Inferior parietal cortex (tissue), 1 donor: Measurements from ENCODE around the gene TP53.

Experiments used
- DNase-seq: peaks from one replicate; pipeline ENCODE4 v3.0.0-alpha.2; 2016; ENCODE audit errors: extremely low spot score

Gene TP53

DNA sequence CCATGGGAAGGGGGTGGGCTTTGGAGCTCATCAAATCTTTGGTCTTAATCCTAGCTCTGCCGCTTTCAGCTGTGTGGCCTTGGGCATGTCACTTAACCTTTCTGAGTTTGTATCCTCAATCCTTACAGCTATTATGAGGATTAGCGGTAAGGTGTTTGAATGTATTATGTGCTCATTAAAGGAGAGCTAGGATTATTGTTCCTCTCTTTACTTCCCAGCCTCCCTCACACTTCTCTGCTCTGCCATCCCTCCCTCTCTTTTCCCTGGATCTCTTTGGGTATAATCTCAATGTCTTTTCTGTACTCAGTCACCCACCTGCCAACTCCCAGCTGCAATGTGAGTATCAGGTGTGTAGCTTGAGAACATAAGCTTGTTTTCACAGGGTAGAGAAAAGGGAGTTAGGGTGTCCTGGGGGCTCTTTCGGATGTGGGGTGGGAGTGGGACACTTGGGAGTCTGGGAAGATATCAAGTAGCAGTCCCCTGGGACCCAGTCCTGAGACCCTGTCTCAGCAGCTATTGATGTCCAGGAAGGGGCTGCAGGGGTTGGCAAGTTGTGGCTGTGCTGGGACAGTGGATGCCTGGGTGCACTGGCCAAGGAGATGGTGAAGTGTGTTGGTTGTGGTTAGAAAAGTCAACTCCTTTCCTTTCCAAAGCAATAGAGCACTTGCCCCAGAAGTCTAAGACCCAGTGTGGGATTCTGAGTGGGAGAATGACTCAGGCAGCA is 19.5 kb upstream of the TP53 start:
- DNase-seq, result no peak

DNA sequence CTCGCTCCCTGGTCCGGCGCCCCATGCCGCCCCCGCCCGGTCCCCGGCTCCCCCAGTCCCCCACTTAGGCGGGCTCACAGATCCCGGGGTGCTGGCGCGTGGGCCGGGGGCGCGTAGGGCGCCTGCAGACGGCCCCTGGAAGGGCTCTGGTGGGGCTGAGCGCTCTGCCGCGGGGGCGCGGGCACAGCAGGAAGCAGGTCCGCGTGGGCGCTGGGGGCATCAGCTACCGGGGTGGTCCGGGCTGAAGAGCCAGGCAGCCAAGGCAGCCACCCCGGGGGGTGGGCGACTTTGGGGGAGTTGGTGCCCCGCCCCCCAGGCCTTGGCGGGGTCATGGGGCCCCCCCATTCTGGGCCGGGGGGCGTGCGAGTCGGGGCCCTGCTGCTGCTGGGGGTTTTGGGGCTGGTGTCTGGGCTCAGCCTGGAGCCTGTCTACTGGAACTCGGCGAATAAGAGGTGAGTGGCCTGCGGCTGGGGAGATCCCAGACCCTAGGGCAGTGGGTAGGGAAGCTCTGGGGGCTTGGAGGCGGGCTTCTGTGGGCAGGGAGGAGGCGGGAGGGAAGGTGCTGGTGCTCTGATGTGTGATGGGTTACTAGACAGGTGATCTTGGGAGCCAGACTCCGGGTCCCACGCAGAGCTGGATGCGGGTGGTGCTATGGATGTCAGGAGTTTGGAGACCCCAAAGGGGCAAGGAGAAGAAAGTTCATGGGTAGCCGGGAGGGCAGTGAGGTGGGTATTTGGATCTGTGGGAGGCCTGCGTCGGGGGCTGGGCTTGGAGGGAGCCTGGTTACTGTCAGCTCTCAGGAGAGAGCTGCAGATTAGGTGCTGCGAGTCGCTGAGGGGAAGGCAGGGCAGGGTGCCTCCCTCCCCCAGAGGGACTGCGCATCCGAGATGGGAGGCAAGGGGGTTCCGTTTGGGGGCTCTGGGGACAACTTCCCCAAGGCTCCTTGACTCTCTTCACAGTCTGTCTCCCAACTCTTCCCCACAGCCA is 18.3 kb upstream of the TP53 start:
- no peak for DNase-seq

GRCh38 chr17:7704601-7705268 is 17.4 kb upstream of the TP53 start, which contains the start of gene EFNB3:
EFNB3 (plus strand) TSS chr17:7705202; CDS start chr17:7705599, 397 bp downstream.
- no peak for DNase-seq

GRCh38 chr17:7703584-7704479 is 16.5 kb upstream of the TP53 start:
- peak; percentile 23 for DNase-seq

- DNase-seq, result no peak
Measured at GRCh38 chr17:7702776-7703175, 15.5 kb upstream of the TP53 start.

DNA sequence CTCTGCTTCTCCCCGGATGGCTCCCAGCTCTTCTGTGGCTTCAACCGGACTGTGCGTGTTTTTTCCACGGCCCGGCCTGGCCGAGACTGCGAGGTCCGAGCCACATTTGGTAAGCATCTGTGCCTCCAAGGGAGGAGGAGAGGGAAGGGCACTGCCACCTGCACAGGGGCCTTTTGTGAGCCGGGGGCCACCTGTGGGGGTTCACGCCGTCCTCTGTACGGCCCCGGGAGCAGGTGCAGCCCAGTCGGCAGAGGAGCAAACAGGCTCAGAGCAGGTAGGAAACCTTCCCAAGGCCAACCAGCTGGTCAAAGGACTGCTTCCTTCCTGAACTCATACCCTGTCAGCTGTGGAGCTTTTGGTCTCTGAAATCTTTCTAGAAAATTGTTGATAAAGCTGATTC is 14.4 kb upstream of the TP53 start:
- DNase-seq, result no peak

DNA sequence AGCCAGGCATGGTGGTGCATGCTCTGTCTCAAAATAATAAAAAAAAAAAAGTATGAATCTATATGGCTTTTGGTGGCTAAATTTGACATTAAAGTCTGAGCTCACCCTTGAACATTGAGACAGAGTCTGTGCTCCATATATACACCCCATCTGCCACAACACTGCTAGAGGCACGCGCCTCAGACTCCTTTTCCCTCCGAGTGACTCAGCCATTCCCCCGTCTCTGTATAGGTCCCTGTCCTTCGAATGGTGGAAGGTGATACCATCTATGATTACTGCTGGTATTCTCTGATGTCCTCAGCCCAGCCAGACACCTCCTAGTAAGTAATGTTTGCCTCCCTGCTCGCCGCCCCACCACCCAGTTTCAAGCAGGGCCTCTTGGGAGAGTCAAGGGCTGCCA is 13.2 kb upstream of the TP53 start:
- no peak for DNase-seq

- DNase-seq, result no peak
Measured at GRCh38 chr17:7697828-7698588, 10.7 kb upstream of the TP53 start.

DNA sequence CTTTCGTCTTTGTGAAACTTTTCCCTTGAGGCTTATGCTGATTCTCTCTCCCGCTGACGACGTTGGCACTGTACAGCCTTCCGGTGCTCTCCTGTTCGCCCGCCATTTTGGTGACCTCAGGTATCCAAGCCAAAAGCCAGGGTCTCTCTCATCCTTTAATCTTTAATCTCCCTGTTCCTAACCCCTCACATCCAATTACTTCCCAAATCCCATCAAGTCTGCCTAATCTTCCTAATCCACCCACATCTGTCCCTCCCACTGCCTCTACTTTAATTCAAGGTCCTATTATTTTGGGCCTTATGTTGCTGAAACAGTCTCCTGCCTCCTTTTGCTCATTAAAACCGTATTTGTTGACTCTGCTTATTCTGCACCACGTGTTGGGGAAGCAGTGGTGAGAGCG is 8.3 kb upstream of the TP53 start:
- no peak for DNase-seq

GRCh38 chr17:7688808-7689316 is 1.6 kb upstream of the TP53 start:
- no peak for DNase-seq

DNA sequence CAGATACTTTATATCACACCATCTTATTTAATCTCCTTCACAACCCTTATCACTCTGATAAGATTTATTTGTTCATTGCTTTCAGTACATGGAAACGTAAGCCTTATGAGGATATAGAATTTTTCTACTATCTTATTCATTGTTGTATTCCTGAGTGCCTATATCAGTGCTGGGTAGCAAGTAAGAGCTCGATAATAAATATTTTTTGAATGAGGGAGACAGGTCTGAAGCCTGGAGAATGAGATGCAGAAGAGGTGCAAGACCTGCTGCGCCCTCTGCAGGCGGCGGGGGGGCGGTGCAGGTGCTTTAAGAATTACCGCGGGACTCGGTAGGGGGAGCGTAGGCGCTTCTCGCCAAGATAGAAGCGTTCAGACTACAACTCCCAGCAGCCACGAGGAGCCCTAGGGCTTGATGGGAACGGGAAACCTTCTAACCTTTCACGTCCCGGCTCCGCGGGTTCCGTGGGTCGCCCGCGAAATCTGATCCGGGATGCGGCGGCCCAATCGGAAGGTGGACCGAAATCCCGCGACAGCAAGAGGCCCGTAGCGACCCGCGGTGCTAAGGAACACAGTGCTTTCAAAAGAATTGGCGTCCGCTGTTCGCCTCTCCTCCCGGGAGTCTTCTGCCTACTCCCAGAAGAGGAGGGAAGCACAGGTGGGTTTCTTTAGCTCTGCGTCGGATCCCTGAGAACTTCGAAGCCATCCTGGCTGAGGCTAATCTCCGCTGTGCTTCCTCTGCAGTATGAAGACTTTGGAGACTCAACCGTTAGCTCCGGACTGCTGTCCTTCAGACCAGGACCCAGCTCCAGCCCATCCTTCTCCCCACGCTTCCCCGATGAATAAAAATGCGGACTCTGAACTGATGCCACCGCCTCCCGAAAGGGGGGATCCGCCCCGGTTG is 868 bp upstream of the TP53 start, which contains the start of gene WRAP53:
Gene WRAP53, plus strand, starts transcription at position 570 of the 900 bp plus-strand sequence. Its CDS starts 172 bp downstream, at position 742.
- peak; percentile 99 for DNase-seq

DNA sequence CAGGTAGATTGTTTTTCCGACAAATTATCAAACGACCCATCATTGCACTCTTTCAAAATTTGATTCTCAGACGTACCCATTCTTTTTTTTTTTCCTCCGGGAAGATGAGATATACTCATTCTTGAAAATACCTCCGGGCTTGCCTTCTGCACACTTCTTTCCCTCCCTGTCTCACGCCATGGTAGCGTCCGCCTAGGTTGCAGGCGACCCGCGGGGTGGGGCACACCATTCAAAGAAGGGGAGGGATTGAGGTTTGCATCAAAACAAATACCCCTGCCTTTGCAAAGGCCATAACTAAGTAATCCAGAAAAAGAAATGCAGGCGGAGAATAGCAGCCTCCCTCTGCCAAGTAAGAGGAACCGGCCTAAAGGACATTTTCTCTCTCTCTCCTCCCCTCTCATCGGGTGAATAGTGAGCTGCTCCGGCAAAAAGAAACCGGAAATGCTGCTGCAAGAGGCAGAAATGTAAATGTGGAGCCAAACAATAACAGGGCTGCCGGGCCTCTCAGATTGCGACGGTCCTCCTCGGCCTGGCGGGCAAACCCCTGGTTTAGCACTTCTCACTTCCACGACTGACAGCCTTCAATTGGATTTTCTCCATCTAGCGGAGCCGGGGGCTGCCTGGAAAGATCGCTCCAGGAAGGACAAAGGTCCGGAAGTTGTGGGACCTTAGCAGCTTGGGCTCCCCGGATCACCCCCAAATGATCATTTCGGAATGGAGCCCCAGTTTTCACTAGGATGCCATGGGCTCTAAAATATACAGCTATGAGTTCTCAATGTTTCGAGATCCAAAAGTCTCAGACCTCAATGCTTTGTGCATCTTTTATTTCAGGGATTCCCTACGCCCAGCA is 843 bp downstream of the TP53 start:
- DNase-seq, result peak; percentile 95

DNA sequence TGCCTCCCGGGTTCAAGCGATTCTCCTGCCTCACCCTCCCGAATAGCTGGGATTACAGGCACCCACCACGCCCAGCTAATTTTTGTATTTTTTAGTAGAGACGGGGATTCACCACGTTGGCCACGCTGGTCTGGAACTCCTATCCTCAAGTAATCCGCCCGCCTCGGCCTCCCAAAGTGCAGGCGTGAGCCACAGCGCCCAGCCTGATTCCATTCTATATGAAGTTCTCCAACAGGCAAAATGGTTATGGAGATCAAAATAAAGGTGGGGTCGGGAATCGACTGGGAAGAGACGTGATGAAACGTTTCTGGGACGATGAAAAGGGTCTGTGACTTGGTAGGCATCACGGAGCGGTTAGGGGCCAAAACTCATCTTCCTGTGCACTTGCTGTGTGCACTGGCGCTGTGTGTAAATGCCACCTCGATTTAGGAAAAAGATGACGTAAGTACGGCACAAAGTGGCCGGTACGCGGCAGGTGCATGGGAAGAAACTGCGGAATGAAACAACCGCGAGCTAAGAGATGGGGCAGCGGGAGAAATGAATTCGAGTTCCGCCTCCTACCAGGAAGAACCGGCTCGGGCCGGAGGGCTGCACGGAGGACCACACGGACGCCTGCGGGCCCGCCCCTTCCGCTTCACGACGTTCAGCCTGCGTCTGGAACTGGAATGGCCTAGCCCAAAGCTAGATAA is 1.6 kb downstream of the TP53 start:
- no peak for DNase-seq

DNA sequence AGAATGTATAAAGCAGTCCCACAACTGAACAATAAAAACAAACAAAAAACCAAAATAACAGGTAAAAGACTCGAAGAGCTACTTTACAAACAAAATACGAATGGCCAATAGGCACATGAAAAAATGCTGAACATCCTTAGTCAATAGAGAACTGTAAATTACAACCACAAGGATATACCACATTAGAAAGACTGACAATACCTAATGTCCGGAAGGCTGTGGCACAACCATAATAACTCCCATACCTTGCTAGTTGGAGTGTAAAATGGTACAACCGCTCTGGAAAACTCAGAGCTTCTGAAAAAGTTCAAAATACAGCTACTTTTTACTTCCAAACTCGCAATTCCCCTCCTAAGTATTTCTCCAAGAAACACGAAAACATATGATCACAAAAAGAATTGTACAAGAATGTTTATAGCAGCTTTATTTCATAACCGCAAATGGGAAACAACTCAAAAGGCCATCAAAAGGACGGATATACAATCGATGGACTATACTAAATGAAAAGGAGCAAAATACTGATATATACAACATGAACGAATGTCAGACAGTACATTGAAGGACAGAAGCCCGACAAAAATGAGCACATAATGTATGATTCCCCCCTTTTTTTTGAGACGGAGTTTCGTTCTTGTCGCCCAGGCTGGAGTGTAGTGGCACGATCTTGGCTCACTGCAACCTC is 2.3 kb downstream of the TP53 start:
- DNase-seq, result no peak

DNA sequence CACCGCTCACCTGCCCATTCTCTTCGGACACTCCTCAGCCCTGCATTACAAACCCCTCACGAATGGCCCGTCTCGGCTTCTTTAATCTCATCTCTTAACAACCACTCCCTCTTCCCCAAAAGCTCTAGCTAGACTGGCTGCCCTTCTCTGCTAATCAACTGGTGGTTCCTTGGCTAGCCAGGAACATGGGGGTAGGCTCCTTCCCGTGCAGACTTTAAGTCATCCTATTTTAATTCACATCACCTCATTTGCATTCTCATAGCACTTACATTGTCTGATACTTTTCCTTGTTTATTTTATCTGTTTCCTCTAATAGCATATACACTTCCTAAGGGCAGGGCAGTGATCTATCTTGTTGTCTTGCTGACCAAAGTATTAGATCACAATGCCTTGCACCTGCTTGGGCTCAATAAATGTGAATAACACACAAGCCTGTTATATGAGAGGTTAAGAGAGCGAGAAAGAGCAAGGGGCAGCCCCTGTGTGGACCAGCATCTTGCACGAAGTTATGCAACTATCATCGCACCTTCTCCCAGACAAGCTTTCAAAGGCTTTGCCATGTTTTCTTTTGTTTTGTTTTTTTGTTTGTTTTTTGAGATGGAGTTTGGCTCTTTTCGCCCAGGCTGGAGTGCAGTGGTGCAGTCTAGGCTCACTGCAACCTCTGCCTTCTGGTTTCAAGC is 9.8 kb downstream of the TP53 start:
- no peak for DNase-seq

DNA sequence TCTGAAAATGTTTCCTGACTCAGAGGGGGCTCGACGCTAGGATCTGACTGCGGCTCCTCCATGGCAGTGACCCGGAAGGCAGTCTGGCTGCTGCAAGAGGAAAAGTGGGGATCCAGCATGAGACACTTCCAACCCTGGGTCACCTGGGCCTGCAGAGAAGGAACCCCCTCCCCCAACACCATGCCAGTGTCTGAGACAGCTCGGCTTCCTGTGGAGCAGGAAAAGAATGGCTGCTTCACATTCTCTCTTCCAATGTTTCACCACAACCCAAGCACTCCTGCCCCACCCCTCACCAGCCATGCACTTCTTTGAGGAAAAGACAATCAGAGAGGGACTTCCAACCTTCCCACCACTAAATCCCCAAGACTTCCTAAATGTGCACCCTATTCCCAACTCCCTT is 10.8 kb downstream of the TP53 start:
- DNase-seq, result no peak
